Renal pelvis (tissue), 4 donors: ENCODE data around the gene CFAP157. TPM values are rescaled to one million over a fixed set of nuclear protein-coding genes. Genes with fewer than 3 reads are reported as not detected.

Source experiments
- DNase-seq: peaks from one replicate; pipeline ENCODE4 v3.0.0-alpha.2; 2013
- polyA plus RNA-seq, 3 donors: library from polyadenylated mRNA; unstranded; fragments of 120-200 nt; gene quantifications; one replicate each; pipeline ENCODE4 v1.2.1, GENCODE V29; 2013; ENCODE audit not compliant: insufficient read length in 3 of 3

The CFAP157 gene
- polyA plus RNA-seq, 3 donors: 4.6 to 6.6 (median 6.5) TPM

- no peak for DNase-seq
These were observed 52.1 kb downstream of the CFAP157 start for GRCh38 chr9:127758843-127759242.

GRCh38 chr9:127761061-127761460 lies 54.3 kb downstream of the CFAP157 start:
- no peak for DNase-seq

GRCh38 chr9:127761491-127761956 lies 54.7 kb downstream of the CFAP157 start:
- DNase-seq: no peak

- no peak for DNase-seq
These were observed 55.4 kb downstream of the CFAP157 start for GRCh38 chr9:127762111-127762676.

GRCh38 chr9:127763918-127764384 lies 57.2 kb downstream of the CFAP157 start:
- no peak for DNase-seq

- DNase-seq: no peak
These were observed 58.6 kb downstream of the CFAP157 start for GRCh38 chr9:127765418-127765817.

Other genes starting within 250 kb of the CFAP157 start
- gene STXBP1, start 94.7 kb upstream of the CFAP157 start, polyA plus RNA-seq: 10 to 100 TPM; 27.7 to 33.4 (median 33.1) TPM
- gene PTRH1, start 8.7 kb downstream of the CFAP157 start, polyA plus RNA-seq: 10 to 100 TPM in 2 of 3 donors, 1 to 10 TPM in 1; 7.8 to 13.5 (median 13.2) TPM
- under 1 TPM; 0.20 to 0.37 (median 0.26) TPM for gene TTC16, start 9.1 kb downstream of the CFAP157 start, polyA plus RNA-seq
- gene TOR2A, start 28.3 kb downstream of the CFAP157 start, polyA plus RNA-seq: 10 to 100 TPM; 17.6 to 19.8 (median 18.6) TPM
- 10 to 100 TPM; 13.4 to 20.4 (median 19.7) TPM for gene SH2D3C, start 71.7 kb downstream of the CFAP157 start, polyA plus RNA-seq
- gene CDK9, start 79.0 kb downstream of the CFAP157 start, polyA plus RNA-seq: 10 to 100 TPM; 74.6 to 78.2 (median 77.1) TPM
- gene FPGS, start 95.9 kb downstream of the CFAP157 start, polyA plus RNA-seq: 10 to 100 TPM; 45.4 to 53.4 (median 50.6) TPM
- 10 to 100 TPM; 74.0 to 99.8 (median 89.8) TPM for gene ENG, start 147.7 kb downstream of the CFAP157 start, polyA plus RNA-seq
- gene AK1, start 170.7 kb downstream of the CFAP157 start, polyA plus RNA-seq: 10 to 100 TPM; 44.0 to 46.4 (median 44.7) TPM
- 10 to 100 TPM; 48.1 to 50.6 (median 49.2) TPM for gene ST6GALNAC6, start 192.6 kb downstream of the CFAP157 start, polyA plus RNA-seq
- 10 to 100 TPM; 13.5 to 17.2 (median 16.1) TPM for gene ST6GALNAC4, start 210.1 kb downstream of the CFAP157 start, polyA plus RNA-seq
- 1 to 10 TPM; 1.9 to 2.9 (median 2.7) TPM for gene PIP5KL1, start 223.8 kb downstream of the CFAP157 start, polyA plus RNA-seq
- 10 to 100 TPM; 38.3 to 43.6 (median 40.8) TPM for gene DPM2, start 230.9 kb downstream of the CFAP157 start, polyA plus RNA-seq